NCI-H2081 treated with DMSO at 0.1 percent for 48 hours (cell line): ENCODE data around the gene ALX4.

Experiments
- DNase-seq: peaks from one replicate; lab custom pipeline; 2025; lab: John Stamatoyannopoulos, UW

Gene ALX4

GRCh38 chr11:44244639-44245310 is 65.2 kb downstream of the ALX4 start:
- no peak for DNase-seq

DNA sequence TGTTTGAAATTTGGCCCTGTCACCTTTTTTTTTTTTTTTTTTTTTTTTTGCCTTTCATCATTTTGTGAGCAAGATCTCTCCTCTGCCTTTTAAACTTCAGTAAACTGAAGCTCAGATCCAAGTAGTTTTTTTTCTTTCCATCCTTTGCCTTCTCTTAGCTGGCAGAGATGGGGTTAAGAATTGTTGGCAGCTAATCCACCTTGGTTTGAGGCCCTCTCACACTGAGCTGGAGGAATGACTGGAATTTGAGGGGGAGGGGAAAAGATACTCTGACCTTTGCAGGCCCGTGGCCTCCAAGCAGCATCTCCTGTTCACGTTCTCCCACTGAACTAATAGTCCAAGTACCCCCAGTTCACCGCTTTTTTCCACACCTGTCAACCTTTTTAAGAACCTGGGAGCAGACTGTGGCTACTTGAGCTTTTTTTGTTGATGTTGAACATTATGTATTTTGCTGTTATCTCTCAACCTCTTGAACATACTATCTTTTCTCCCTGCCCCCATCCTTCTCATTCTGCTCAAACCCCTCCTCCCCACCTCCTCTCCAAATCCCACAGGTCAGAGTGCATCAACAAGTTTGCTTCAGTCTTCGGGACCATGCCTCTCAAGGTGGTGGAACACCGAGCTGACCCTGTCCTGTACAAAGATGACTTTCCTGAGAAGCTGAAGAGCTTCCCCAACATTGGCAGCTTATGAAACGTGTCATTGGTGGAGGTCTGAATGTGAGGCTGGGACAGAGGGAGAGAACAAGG is 66.2 kb downstream of the ALX4 start:
- DNase-seq: no peak

- no peak for DNase-seq
Measured at GRCh38 chr11:44243086-44243485, 66.9 kb downstream of the ALX4 start.

DNA sequence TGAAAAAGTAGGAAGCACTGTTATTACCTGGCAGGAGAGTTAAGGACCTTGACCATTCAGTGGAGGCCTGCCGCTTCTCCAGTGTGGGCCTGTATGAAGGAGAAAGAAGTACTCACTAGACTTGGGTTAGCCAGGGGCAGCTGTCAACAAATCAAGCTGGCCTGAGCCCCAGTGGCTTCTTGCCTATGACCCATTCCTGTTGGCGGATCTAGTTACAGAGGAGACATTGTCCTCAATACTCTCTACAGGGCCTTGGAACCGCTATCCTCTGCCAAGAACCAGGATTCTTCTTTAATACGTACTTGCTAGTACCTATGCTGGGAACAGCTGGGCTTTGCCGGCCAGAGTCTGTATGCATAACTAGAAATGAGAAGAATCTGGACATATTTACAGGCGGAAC is 68.1 kb downstream of the ALX4 start:
- no peak for DNase-seq

- no peak for DNase-seq
Measured at GRCh38 chr11:44237156-44237555, 72.8 kb downstream of the ALX4 start.

DNA sequence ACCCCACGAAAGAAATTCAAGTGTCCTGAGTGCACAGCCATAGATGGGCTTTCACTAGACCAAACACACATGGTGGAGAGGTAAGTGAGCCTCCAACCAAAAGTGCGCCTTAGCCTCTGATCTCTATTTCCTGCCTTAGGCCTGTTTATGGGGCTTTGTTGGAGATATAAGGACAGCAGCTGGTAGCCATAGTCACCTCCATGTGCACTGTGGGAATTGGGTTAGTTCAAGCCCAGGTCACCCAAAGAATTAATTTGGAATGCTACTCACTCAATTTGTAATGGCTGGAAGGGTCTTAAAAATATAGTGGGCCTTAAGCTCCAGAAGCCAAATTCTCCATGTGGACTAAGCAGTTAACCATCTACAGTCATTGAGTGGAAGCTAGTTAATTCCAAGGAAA is 73.6 kb downstream of the ALX4 start:
- DNase-seq: no peak

- DNase-seq: no peak
Measured at GRCh38 chr11:44235765-44236201, 74.2 kb downstream of the ALX4 start.

- DNase-seq: no peak
Measured at GRCh38 chr11:44229624-44230023, 80.3 kb downstream of the ALX4 start.

DNA sequence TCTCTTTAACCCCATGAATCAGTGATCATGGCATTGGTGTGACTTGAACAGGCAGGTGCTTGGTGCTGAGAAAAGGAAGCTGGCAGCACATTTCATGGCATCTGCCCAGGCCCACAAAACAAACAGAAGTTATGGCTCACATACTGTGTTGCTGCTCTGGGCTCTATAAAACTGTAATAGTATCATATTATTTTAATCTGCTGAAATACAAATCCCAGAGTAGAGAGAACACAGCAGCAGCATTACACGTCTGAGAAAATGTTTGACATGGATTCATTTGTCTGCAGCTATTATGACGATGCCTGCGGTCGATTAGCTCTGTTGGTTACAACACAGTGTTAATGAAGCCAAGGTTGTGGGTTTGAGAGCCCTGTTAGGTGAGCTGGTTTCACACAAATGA is 80.8 kb downstream of the ALX4 start:
- DNase-seq: peak; percentile 82

- DNase-seq: no peak
Measured at GRCh38 chr11:44228379-44228778, 81.6 kb downstream of the ALX4 start.

- DNase-seq: no peak
Measured at GRCh38 chr11:44226945-44227344, 83.0 kb downstream of the ALX4 start.

GRCh38 chr11:44226490-44226889 is 83.4 kb downstream of the ALX4 start:
- no peak for DNase-seq

DNA sequence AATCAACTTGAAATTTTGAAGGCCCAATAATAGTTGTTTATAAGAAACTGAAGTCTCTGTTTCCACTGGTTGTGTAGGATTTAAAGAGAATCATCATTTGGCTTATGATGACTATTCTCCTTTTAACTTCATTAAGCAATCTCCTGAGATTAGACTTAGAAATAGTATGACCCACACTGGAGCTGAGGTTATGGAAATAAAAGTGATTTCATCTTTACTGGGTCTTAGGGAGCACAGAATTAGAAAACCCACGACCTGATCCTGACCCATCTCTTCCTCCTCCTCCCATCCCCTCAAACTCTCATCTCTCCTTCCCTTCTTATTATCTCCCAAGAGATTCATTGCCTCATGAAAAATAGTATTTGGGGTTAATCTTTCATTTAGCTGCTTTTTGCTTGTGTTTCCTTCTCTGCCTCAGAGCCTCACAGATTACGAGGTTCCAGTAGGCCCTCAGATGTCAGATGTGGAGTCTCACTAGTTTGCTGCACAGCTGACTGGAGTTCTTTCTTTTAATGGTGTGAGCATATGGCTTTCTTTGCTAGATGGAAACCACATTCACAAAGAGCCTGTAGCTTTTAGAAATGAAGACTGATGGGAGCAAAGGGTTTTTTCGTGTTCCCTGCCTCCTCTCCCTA is 85.0 kb downstream of the ALX4 start:
- DNase-seq: no peak

GRCh38 chr11:44223238-44223637 is 86.7 kb downstream of the ALX4 start:
- DNase-seq: no peak

GRCh38 chr11:44221992-44222391 is 87.9 kb downstream of the ALX4 start:
- no peak for DNase-seq

DNA sequence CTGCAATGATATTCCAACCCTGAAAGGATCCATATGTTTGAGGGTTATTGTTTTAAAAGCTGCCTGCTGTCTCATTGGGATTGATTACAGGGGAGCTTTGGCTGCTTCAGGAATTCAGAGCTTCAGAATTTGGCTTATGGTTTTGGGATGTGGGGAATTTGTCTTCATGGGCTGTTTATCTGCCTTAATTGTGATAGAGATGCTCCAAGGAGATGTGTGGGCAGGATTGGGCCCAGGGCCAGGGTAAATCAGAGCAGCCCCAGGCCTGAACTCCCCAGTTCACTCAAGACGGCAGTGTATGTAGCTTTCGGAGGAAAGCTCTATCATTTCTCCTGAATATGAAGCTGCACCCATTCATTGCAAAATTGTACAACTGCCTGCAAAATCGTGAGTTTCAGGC is 88.5 kb downstream of the ALX4 start:
- no peak for DNase-seq

DNA sequence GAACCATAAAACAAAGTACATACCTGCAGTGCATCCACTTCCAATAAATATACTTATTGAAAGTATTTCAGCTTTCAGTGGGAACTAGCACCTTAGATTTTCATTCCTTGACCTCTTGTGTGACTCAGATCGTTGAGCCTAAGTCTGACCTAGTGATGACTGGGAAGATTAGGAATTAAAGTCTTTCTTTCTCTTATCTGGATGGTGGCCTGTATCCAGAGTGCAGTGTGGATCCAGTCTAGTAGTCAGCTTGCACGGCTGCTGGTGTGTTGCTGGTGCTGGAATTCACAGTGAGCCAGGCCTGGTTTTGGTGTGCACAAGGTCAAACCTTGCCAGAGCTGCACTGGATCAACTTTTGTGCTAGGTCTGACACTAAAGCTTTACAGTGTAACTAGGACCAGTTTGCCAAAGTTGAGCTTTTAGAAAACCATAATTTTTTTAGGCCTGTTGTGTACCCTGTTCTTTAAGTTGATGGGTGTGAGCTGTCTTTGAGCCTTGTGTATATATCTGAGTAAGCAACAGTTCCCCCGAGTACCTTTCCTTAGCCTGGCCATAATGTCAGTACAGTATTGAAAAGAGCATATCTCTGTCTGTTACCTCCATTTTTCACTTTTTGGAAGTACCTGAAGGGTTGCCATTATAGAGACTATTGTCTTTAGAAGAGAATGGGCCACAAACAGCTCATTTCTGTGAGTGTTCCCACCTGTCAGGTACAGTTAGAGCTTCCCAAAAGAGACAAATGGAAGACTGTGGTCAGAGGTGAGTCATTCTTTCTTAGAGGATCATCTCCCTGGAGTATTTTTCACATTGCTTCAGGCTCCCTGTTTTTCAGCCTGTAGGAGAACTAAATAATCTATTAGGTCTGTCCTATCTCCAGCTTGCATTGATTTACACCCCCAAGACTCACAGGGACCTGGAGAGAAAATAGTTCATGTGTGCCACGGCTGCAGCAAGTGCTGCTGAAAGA is 89.8 kb downstream of the ALX4 start:
- no peak for DNase-seq

DNA sequence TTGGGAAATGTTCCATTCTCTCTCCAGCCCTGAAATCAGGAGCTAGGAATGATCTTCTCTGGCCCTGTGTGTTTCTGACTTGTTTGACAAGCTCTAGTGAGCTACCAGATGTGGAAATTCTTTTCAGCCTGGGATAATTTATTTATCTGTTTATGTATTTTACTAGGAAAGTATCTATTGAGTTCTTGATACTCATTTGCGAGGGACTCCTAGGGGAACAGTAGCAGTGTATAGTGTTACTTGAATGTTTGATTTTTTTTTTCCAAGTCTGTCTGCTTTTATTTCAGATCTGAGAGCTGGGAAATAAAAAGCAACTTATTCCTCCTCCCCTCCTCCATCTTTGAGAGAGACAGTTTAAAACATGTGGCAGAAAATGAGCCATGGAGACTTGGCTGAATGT is 92.5 kb downstream of the ALX4 start:
- DNase-seq: no peak

DNA sequence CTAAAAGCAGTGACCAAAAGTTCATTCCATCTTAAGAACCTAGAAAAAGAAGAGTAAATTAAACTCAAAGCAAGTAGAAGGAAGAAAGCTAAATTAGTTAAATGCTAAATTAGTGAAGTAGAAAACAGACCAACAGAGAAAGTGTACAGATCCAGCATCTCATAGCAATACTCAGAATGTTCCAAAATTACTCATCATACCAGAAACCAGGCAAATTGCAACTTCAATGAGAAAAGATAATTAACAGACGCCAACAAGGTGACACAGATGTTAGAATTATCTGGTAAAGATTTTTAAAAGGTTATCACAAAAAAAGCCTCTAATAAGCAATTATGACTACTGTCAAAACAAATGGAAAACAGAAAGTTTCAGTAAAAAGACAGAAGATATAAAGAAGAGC is 96.8 kb downstream of the ALX4 start:
- no peak for DNase-seq

GRCh38 chr11:44212128-44212527 is 97.8 kb downstream of the ALX4 start:
- no peak for DNase-seq
